Activated T-helper 2 cell treated with anti-CD3 and anti-CD28 coated beads, Interferon-gamma antibody, Interleukin-2, Interleukin-4, amounts not matched to agents 10 μg/mL and 5 μg/mL and 100 μg/mL, durations not matched to agents 14 hours and 24 hours and 36 hours (primary cell): ENCODE data around the gene LAMB4. TPM values are rescaled to one million over a fixed set of nuclear protein-coding genes. Genes with fewer than 3 reads are reported as not detected.

ENCODE experiments used
- DNase-seq: peaks from one replicate; pipeline ENCODE4 v3.0.0; 2021; ENCODE audit warnings: low spot score
- H3K27ac Mint-ChIP-seq: one replicate; pipeline ENCODE4 v1.8.0; 2021; ENCODE audit warnings: mixed read lengths
- H3K27me3 Mint-ChIP-seq: one replicate; pipeline ENCODE4 v1.8.0; 2021; ENCODE audit warnings: low read depth, mixed read lengths
- H3K36me3 Mint-ChIP-seq: one replicate; pipeline ENCODE4 v1.8.0; 2021; ENCODE audit warnings: low read depth, mixed read lengths
- H3K4me1 Mint-ChIP-seq: one replicate; pipeline ENCODE4 v1.8.0; 2021; ENCODE audit warnings: low read depth, mixed read lengths
- H3K4me3 Mint-ChIP-seq: one replicate; pipeline ENCODE4 v1.8.0; 2021; ENCODE audit warnings: low read depth, mild to moderate bottlenecking, moderate library complexity, mixed read lengths
- H3K9me3 Mint-ChIP-seq: one replicate; pipeline ENCODE4 v1.8.0; 2021; ENCODE audit warnings: mixed read lengths
- intact Hi-C: fragments of 100-400 bp; cut with micrococcal nuclease; formaldehyde crosslinking; loops from one replicate; pipeline ENCODE4 v1.15.1; 2023
- total RNA-seq: library from RNA; stranded (reverse); gene quantifications from 2 replicates; pipeline ENCODE4 v1.2.3, GENCODE V29; 2022

LAMB4 gene
- total RNA-seq, 1 donor from 2014 or later, result not detected

DNA sequence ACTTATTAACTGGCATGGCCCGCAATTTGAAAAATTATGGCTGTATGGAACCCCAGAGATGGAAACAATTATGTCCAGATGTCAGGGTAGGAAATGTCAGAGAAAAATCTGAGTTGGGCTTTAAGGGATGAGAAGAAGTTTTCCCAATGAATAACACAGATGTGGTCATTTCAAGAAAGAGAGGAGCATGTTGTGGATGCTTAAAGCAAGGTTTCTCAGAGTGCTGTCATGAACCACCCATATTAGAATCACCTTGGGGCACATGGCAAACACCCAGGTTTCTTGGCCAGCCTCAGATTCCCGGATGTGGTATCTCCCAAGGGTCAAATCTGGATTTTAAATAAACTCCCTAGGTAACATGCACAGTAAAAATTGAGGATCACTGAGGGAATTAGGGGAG lies 43.6 kb downstream of the LAMB4 start:
- no peak overlapping the region for H3K4me3 Mint-ChIP-seq
- no peaks in the 10 kb centered on the region for H3K4me1 Mint-ChIP-seq
- no peak for DNase-seq
- no peak overlapping the region for H3K27ac Mint-ChIP-seq
- H3K9me3 Mint-ChIP-seq, result peaks cover 2% of the 10 kb centered on the region
- H3K36me3 Mint-ChIP-seq, result no peaks in the 10 kb centered on the region
- peaks cover 2% of the 10 kb centered on the region for H3K27me3 Mint-ChIP-seq
- intact Hi-C loops, result no loop called here

DNA sequence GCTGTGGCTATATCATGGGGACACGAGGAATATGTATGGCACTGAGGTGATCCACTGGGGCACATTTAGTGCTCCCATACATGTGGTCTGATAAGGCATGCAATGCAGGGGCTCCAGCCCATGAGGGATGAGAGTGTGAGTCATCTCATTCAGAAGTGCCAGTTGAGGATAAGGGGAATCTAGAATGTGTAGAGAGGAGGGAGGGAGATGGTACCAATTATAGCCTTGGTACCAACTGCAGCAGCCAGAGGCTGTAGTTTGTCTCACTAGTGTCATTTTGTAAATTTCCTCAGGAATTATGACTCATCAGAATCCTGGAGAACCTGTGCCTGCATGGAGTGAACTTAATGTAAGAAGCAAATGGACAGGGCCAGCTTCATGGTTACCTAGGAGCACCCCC lies 46.2 kb downstream of the LAMB4 start:
- Mint-ChIP-seq H3K36me3 (no peaks in the 10 kb centered on the region), H3K4me1 (no peaks in the 10 kb centered on the region), H3K27ac (no peak overlapping the region), H3K27me3 (peaks cover 6% of the 10 kb centered on the region), H3K4me3 (no peak overlapping the region), H3K9me3 (peaks cover 5% of the 10 kb centered on the region)
- intact Hi-C loops, result no loop called here
- DNase-seq, result no peak

DNA sequence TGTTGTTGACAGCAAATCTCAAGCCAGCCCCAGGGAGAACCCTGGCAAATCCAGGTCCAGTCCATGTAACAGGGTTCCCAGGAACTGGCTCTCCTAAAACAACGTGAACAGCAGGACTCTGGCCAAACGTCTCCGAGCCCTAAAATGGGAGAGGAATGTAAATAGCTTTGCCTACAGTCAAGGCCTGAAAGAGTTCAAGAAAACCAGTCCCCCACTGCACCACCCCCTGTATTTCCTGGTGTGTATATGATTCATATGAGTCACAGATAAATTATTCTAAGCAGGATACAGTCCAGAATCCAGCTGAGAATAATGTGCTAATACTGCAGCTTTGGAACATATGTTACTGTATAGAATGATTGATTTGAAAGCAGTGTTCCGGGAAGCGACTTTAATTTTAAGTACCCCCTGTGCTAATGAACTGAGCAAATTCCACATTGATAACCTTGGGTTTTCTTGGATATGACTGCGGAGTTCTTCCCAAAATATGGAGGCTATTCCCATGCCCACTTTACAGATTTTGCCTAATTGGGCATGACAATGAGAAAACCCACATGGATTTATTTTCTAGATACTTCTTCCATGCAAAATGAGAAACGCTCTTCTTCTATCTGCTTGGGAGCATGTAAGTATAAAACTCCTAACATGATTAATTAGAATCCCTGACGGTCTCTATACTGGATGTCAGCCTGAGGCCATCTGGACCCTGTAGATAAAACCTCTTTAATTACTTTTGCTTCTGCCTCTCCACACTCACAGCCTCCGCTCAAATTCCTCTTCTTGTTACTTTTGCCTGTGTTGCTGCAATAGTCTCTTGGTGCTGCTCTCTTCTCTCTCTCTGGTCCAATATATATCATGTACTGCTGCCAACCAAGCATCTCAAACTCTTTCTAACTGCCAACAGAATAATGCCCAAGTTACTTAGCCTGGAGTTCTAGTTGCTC lies 50.2 kb downstream of the LAMB4 start:
- Mint-ChIP-seq H3K27ac (no peak overlapping the region), H3K9me3 (peaks cover 5% of the 10 kb centered on the region), H3K36me3 (no peaks in the 10 kb centered on the region), H3K27me3 (peaks cover 9% of the 10 kb centered on the region), H3K4me1 (no peaks in the 10 kb centered on the region), H3K4me3 (no peak overlapping the region)
- intact Hi-C loops, result no loop called here
- no peak for DNase-seq

DNA sequence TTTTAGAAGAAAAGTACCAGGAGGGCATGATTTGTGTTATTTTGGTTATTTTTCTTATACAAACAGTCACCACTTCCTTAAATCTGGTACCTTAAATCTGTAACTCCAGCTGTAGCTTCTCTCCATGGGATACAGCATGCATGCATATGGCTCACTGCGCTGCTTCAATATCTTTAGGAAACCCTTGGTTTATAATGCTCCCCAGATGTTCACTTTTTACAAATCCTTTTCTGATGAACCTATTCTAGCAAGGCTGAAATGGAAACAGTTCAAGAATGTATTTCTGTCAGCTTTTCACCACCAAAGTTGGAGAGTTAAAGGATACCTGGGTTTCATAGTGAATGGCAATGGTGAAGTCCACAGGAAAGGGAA lies 50.9 kb downstream of the LAMB4 start:
- H3K27ac Mint-ChIP-seq, result no peak overlapping the region
- no peak overlapping the region for H3K4me3 Mint-ChIP-seq
- intact Hi-C loops, result no loop called here
- DNase-seq, result no peak
- peaks cover 5% of the 10 kb centered on the region for H3K9me3 Mint-ChIP-seq
- no peaks in the 10 kb centered on the region for H3K4me1 Mint-ChIP-seq
- H3K27me3 Mint-ChIP-seq, result peaks cover 9% of the 10 kb centered on the region
- no peaks in the 10 kb centered on the region for H3K36me3 Mint-ChIP-seq

DNA sequence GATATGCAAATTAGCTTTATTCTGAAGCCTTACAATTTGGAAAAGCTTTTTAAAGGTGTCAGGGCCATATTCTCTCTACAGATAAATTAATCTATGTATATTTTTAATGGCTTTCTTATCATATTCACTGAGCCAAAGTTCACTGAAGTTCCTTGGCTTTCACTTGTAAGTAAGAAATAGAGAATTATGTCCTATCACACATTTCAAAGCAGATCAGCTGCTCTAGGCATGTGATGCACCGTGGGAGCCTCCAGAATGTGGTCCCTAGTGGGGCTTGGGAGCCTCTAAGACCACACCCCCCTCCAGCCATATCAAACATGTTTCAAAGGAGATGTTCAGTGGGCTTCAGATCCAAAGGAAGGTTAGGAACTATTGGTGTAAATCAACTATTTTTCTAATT lies 51.5 kb downstream of the LAMB4 start:
- no peaks in the 10 kb centered on the region for H3K4me1 Mint-ChIP-seq
- no peak for DNase-seq
- intact Hi-C loops, result no loop called here
- no peak overlapping the region for H3K27ac Mint-ChIP-seq
- H3K9me3 Mint-ChIP-seq, result peaks cover 5% of the 10 kb centered on the region
- H3K27me3 Mint-ChIP-seq, result peaks cover 9% of the 10 kb centered on the region
- H3K4me3 Mint-ChIP-seq, result no peak overlapping the region
- H3K36me3 Mint-ChIP-seq, result no peaks in the 10 kb centered on the region

DNA sequence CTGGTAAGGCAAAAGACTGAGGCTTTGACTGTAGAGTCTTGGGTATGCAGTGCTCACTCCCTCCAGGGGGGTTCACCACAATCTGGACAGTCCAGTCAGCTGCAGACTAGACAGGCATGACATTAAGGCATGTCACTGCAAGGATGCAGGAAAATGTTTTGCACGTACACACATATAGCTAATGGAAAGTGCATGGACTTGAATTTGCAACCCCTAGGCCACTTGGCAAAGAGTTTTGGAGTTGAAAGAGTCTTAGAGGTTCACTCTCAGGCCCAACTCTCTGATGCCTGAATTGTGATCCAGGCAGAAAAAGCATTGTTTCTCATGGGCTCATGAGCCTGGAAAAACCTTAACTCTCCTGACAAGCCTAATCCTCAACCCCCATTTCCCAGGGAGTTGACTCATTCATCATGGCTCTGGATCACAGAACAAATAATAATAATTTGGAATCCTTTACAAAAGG lies 51.9 kb downstream of the LAMB4 start:
- DNase-seq, result no peak
- peaks cover 5% of the 10 kb centered on the region for H3K9me3 Mint-ChIP-seq
- peaks cover 9% of the 10 kb centered on the region for H3K27me3 Mint-ChIP-seq
- no peaks in the 10 kb centered on the region for H3K36me3 Mint-ChIP-seq
- no peaks in the 10 kb centered on the region for H3K4me1 Mint-ChIP-seq
- intact Hi-C loops, result no loop called here
- H3K27ac Mint-ChIP-seq, result no peak overlapping the region
- no peak overlapping the region for H3K4me3 Mint-ChIP-seq

DNA sequence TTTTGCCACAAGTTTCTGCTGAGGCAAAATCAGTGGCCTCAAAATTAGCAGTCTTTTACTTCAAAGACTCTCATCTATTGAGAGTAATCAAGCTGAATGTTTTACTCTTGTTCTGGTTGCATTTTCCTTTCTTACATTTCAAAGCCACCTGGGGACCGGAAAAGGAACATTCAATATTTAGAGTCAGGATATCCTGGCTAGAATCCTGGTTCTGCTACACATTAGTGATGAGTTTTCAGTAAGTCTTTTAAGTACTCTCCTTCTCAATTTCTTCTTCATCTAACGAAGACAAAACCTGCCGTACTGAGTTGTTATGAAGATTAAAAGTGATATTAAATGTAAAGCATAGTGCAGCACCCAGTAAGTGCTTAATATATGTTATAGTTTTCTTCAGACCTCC lies 52.5 kb downstream of the LAMB4 start:
- H3K36me3 Mint-ChIP-seq, result no peaks in the 10 kb centered on the region

DNA sequence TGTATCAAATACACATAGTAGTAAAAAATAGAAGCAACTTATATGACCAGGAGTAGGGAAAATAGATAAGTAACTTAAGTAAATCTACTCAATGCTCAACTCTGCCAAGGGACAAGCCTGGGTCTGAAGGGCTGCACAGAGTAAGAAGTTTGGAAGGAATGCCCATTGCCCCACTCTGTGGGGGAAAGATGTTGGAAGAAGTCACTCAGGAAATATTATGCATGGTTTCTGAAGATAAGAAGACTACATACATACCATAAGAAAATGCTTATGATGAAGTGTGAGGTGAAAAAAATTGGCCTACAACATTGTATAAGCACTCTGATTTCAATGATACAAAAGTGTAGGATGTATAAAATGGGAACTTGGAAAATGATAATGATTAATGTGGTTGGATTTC lies 54.0 kb downstream of the LAMB4 start:
- Mint-ChIP-seq H3K4me3 (no peak overlapping the region), H3K36me3 (no peaks in the 10 kb centered on the region), H3K4me1 (no peaks in the 10 kb centered on the region), H3K27ac (no peak overlapping the region), H3K9me3 (no peaks in the 10 kb centered on the region), H3K27me3 (peaks cover 8% of the 10 kb centered on the region)
- intact Hi-C loops, result no loop called here
- DNase-seq, result no peak

More for the DNA sequence above, 52.5 kb downstream of the LAMB4 start:
- Mint-ChIP-seq H3K4me1 (no peaks in the 10 kb centered on the region), H3K27ac (no peak overlapping the region), H3K27me3 (peaks cover 9% of the 10 kb centered on the region), H3K9me3 (peaks cover 5% of the 10 kb centered on the region), H3K4me3 (no peak overlapping the region)
- intact Hi-C loops, result no loop called here
- DNase-seq, result no peak

DNA sequence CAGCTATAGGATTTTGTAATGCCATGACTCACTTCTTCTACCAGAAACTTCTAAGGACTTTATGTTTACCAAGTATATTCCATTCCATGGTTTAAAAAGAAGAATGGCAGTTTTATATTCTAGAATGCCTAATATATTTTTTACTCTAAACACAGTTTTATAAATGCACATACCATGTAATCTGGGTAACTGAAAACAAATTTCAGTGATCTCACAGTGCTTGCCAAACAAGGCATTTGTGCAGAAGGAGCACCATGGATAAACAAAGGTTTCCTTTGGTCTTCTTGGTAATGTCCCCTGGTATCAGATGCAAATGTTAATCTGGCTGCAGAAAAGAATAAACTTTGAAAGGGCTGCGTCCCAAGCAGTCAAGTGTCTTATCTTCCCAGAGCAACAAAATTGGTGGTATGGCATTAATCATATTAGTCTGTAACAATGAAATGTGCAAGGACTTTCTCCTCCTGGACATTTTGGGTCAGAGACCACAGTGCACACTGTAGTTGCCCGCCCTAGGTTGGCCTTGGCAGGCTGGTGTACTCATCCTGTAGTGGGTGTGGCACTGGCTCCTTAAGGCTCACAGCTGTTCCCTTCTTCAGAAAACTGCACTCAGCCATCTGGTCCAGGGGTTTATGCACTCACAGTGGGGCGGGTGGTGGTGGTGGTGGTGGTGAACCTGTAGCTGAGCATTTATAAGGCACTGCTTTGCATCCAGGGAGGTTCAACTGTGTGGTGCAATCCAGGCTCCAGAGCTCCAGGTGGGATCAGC lies 56.7 kb downstream of the LAMB4 start:
- no peaks in the 10 kb centered on the region for H3K36me3 Mint-ChIP-seq
- H3K4me3 Mint-ChIP-seq, result no peak overlapping the region
- intact Hi-C loops, result no loop called here
- no peak overlapping the region for H3K27ac Mint-ChIP-seq
- H3K4me1 Mint-ChIP-seq, result no peaks in the 10 kb centered on the region
- H3K9me3 Mint-ChIP-seq, result no peaks in the 10 kb centered on the region
- peaks cover 6% of the 10 kb centered on the region for H3K27me3 Mint-ChIP-seq
- no peak for DNase-seq

DNA sequence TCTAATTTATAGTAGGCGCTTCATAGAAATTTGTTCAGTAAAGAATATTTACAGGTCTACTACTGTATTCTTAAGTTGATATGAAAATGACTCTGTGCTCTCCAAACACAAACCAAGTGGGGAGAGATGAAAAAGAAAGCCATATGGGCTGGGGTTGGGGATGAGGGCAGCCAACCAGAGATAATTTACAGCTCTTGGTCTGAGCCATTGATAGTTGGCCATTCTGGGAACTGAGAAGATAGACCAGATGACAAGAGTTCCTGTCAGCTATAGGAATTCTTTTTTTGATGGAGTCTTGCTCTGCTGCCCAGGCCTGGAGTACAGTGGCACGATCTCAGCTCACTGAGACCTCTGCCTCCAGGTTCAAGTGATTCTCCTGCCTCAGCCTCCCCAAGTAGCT lies 57.4 kb downstream of the LAMB4 start:
- no peak for DNase-seq
- Mint-ChIP-seq H3K4me3 (no peak overlapping the region), H3K36me3 (no peaks in the 10 kb centered on the region), H3K27me3 (peaks cover 9% of the 10 kb centered on the region), H3K4me1 (no peaks in the 10 kb centered on the region), H3K9me3 (no peaks in the 10 kb centered on the region), H3K27ac (no peak overlapping the region)
- intact Hi-C loops, result no loop called here

DNA sequence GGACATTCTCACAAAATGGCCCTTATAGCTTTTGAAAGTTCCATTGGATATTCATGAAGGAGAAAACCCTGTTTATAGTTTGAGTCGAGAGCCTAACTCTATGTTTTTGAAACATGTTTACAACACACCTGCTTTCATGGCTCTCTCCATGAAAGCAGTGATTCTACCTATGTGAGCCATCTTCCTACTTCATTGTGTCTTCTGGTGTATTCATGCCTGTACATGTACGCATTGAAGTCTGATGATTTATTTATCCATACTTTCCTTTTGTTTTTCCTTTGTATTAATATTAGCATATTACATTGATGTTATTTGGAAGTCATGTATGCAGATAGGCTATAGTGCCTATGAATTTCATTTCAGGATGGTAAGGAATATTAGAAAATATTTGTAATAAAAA lies 58.0 kb downstream of the LAMB4 start:
- Mint-ChIP-seq H3K27me3 (peaks cover 9% of the 10 kb centered on the region), H3K4me1 (no peaks in the 10 kb centered on the region)

DNA sequence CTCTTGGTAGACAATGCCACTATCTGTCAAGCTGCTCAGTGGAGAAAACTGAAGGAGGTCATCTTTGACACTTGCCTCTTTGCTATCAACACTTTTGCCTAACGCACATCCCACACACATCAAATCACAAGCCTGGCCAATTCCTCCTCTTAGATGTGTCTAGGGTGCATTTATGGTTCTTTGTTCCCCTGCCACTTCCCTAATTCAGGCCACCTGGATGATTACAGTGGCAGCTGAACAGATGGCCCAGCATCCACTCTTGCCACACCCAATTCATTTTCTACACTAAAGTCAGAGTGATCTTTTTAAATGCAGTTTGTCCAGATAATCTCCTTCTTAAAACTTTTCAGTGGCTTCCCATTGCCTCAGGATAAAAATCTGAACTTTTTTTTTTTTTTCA lies 58.6 kb downstream of the LAMB4 start:
- Mint-ChIP-seq H3K27ac (no peak overlapping the region), H3K36me3 (no peaks in the 10 kb centered on the region), H3K27me3 (peaks cover 9% of the 10 kb centered on the region), H3K4me3 (no peak overlapping the region), H3K4me1 (no peaks in the 10 kb centered on the region), H3K9me3 (no peaks in the 10 kb centered on the region)
- intact Hi-C loops, result no loop called here
- DNase-seq, result no peak

More for the DNA sequence above, 58.0 kb downstream of the LAMB4 start:
- Mint-ChIP-seq H3K27ac (no peak overlapping the region), H3K36me3 (no peaks in the 10 kb centered on the region), H3K9me3 (no peaks in the 10 kb centered on the region), H3K4me3 (no peak overlapping the region)
- no peak for DNase-seq
- intact Hi-C loops, result no loop called here

DNA sequence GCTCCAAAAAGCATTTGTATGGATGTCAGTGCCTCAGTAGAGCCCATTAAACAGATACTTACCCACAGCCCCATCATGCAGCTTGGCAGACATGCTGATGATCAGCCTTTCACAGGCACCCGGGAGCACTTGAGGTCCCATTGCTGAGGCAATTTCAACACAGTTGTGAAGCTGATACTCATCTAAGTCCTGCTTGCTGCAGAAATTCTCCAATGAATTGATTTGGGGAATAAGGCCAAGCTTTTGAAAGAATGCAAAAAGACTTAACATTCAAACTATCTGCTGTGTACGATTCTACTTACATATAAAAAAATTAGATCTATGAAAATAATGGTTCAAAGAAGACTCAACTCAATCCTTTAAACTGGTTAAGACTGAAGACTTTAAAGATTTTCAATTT lies 60.5 kb downstream of the LAMB4 start:
- Mint-ChIP-seq H3K9me3 (no peaks in the 10 kb centered on the region), H3K36me3 (no peaks in the 10 kb centered on the region), H3K27ac (no peak overlapping the region), H3K27me3 (peaks cover 7% of the 10 kb centered on the region), H3K4me3 (no peak overlapping the region), H3K4me1 (no peaks in the 10 kb centered on the region)
- intact Hi-C loops, result no loop called here
- DNase-seq, result no peak
